ENCODE data around the gene KNCN. TPM values are rescaled to one million over a fixed set of nuclear protein-coding genes. Genes with fewer than 3 reads are reported as not detected.
A peak's percentile ranks its signal among the peaks of the same experiment; 100 is the strongest.

The KNCN gene
- total RNA-seq, 1 donor from 2014 or later = not detected

DNA sequence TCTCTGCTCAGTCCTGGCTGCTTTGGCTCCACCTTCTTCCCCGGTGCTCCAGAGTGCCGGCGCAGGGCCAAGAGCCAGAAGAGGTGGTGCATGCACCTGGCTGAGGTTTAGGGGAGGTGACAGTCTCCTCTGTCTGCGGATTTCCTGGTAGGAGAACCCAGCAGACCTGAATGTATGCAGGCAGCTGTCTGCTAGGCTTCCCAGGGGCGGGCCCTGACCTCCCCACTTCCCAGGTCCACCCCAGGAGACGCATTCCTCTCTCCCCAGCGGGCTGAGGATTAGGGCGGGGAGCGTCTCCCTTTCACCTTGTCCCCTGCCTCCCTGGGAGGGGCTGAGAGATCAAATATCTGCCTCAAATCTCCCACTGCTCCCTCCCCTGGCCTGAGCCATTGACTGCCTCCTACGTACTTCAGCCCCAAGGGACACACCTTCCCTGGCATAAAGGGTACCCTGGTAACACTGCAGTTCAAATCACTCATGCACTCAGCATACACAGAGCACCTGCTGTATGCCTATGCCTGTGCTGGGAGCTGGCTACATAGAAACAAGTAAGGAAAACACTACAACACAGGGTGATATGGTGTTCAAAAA, 34.3 kb downstream of the KNCN start:
- H3K4me3 Mint-ChIP-seq (ENCODE audit: unreplicated experiment) = no peak overlapping the region
- DNase-seq (ENCODE audit: low spot score) = peak; percentile 66
- no peak overlapping the region for H3K27ac Mint-ChIP-seq (ENCODE audit: unreplicated experiment)
- no peaks in the 10 kb centered on the region for H3K9me3 Mint-ChIP-seq (ENCODE audit: low read depth)
- H3K27me3 Mint-ChIP-seq (ENCODE audit: low read depth) = peaks cover 9% of the 10 kb centered on the region
- peaks cover 43% of the 10 kb centered on the region for H3K4me1 Mint-ChIP-seq (ENCODE audit: low read depth)
- H3K36me3 Mint-ChIP-seq (ENCODE audit: low read depth) = no peaks in the 10 kb centered on the region
- no peak for TF ChIP-seq CTCF (IDR thresholded peaks at IDR 0.05)

GRCh38 chr1:46516200-46516950, 35.1 kb downstream of the KNCN start:
- peak; percentile 59 for DNase-seq (ENCODE audit: low spot score)
- no peaks in the 10 kb centered on the region for H3K36me3 Mint-ChIP-seq (ENCODE audit: low read depth)
- H3K27me3 Mint-ChIP-seq (ENCODE audit: low read depth) = peaks cover 9% of the 10 kb centered on the region
- no peak for TF ChIP-seq CTCF (IDR thresholded peaks at IDR 0.05)
- H3K27ac Mint-ChIP-seq (ENCODE audit: unreplicated experiment) = no peak overlapping the region
- no peak overlapping the region for H3K4me3 Mint-ChIP-seq (ENCODE audit: unreplicated experiment)
- peaks cover 37% of the 10 kb centered on the region for H3K4me1 Mint-ChIP-seq (ENCODE audit: low read depth)
- no peaks in the 10 kb centered on the region for H3K9me3 Mint-ChIP-seq (ENCODE audit: low read depth)

- no peaks in the 10 kb centered on the region for H3K36me3 Mint-ChIP-seq (ENCODE audit: low read depth)
- no peak overlapping the region for H3K4me3 Mint-ChIP-seq (ENCODE audit: unreplicated experiment)
- DNase-seq (ENCODE audit: low spot score) = peak; percentile 72
- H3K9me3 Mint-ChIP-seq (ENCODE audit: low read depth) = no peaks in the 10 kb centered on the region
- H3K27ac Mint-ChIP-seq (ENCODE audit: unreplicated experiment) = no peak overlapping the region
- peaks cover 29% of the 10 kb centered on the region for H3K4me1 Mint-ChIP-seq (ENCODE audit: low read depth)
- peaks cover 9% of the 10 kb centered on the region for H3K27me3 Mint-ChIP-seq (ENCODE audit: low read depth)
- TF ChIP-seq CTCF (IDR thresholded peaks at IDR 0.05) = no peak
These were observed 35.9 kb downstream of the KNCN start for GRCh38 chr1:46515576-46515975.

DNA sequence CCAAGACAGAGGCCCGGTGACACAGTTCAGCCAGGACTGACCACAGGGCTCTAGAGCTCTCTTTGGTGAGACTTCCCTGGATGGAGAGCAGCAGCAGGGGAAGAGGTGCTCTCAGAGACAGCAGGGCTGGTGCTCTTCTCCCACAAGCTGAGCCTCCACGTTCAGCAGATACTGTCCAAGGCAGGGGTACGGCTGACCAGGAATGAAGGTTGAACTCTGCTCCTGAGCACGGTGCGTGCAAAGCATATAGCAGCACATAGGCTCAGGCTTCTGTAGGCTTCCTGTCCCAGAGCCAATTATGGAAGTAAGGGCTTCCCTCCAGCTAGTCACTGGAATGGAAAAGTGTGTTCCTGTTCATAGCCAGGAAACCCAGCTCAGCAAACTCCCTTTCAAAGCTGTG, 37.9 kb downstream of the KNCN start:
- DNase-seq (ENCODE audit: low spot score) = peak; percentile 37
- no peak for TF ChIP-seq CTCF (IDR thresholded peaks at IDR 0.05)
- Mint-ChIP-seq H3K4me3 (ENCODE audit: unreplicated experiment) (no peak overlapping the region), H3K9me3 (ENCODE audit: low read depth) (no peaks in the 10 kb centered on the region), H3K36me3 (ENCODE audit: low read depth) (no peaks in the 10 kb centered on the region), H3K4me1 (ENCODE audit: low read depth) (peaks cover 19% of the 10 kb centered on the region), H3K27ac (ENCODE audit: unreplicated experiment) (no peak overlapping the region), H3K27me3 (ENCODE audit: low read depth) (peaks cover 9% of the 10 kb centered on the region)

DNA sequence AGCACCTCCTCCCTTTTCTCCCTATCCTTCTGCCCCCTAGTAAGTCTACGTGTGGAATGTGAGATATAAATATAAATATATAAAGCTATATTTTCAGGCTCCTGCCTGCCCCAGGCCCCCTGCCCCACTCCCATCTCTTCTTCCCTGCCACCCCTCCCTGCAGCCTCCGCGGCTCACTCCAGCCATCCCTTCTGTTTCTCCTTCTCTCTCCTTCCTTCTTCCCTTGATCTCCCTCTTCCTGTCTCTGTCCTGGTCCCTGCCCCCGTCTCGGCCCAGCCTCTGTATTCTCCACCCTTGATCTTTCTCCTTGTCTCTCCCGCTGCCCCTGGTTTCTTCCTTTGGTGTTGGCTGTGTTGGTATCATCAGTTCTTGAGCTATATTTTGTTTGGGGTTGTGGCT, 38.7 kb downstream of the KNCN start:
- H3K9me3 Mint-ChIP-seq (ENCODE audit: low read depth) = no peaks in the 10 kb centered on the region
- H3K27ac Mint-ChIP-seq (ENCODE audit: unreplicated experiment) = no peak overlapping the region
- peak; percentile 53 for DNase-seq (ENCODE audit: low spot score)
- TF ChIP-seq CTCF (IDR thresholded peaks at IDR 0.05) = no peak
- H3K27me3 Mint-ChIP-seq (ENCODE audit: low read depth) = peaks cover 9% of the 10 kb centered on the region
- H3K36me3 Mint-ChIP-seq (ENCODE audit: low read depth) = no peaks in the 10 kb centered on the region
- H3K4me1 Mint-ChIP-seq (ENCODE audit: low read depth) = peaks cover 13% of the 10 kb centered on the region
- H3K4me3 Mint-ChIP-seq (ENCODE audit: unreplicated experiment) = no peak overlapping the region

All from chondrocyte (in vitro differentiated cells).